Measurements from ENCODE around the gene NRIP1. TPM values are rescaled to one million over a fixed set of nuclear protein-coding genes. Genes with fewer than 3 reads are reported as not detected.

NRIP1 gene
- total RNA-seq, 1 donor from 2014 or later, result 59.1 TPM

DNA sequence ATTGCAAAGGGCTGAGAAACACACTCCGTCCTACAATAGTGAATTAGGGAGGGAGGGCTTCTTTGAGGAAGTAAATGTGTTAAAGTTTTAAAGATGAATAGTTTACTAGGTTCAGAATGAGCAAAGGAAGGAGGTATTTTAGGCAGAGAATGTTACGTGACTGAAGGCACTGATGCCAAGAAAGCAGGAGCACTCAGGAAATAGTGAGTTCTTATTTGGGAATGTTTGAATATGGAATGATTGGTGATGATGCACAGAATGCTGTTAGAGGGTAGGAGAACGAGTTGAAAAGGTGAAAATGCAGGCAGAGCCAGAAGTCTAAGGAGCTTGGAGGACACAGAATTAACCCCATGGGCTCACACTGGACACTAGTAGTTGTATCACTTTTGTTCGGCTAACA lies 108.0 kb downstream of the NRIP1 start:
- H3K4me1 ChIP-seq, result peaks cover 18% of the 10 kb centered on the region
- no peak overlapping the region for H3K4me3 ChIP-seq
- no peak overlapping the region for H3K4me3 Mint-ChIP-seq
- no peaks in the 10 kb centered on the region for H3K36me3 ChIP-seq
- no peak overlapping the region for H3K27ac Mint-ChIP-seq
- no peaks in the 10 kb centered on the region for H3F3A ChIP-seq (ENCODE audit: low read depth)
- H3K79me2 ChIP-seq (ENCODE audit: low read depth), result no peaks in the 10 kb centered on the region
- DNase-seq (ENCODE audit: low spot score), result no peak
- H3K27me3 Mint-ChIP-seq (ENCODE audit: insufficient read depth, low read depth), result no peaks in the 10 kb centered on the region
- H2AFZ ChIP-seq (replicated peaks), result no peak overlapping the region
- TF ChIP-seq, protein P1, sequence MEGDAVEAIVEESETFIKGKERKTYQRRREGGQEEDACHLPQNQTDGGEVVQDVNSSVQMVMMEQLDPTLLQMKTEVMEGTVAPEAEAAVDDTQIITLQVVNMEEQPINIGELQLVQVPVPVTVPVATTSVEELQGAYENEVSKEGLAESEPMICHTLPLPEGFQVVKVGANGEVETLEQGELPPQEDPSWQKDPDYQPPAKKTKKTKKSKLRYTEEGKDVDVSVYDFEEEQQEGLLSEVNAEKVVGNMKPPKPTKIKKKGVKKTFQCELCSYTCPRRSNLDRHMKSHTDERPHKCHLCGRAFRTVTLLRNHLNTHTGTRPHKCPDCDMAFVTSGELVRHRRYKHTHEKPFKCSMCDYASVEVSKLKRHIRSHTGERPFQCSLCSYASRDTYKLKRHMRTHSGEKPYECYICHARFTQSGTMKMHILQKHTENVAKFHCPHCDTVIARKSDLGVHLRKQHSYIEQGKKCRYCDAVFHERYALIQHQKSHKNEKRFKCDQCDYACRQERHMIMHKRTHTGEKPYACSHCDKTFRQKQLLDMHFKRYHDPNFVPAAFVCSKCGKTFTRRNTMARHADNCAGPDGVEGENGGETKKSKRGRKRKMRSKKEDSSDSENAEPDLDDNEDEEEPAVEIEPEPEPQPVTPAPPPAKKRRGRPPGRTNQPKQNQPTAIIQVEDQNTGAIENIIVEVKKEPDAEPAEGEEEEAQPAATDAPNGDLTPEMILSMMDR (IDR thresholded peaks at IDR 0.05), result no peak
- TF ChIP-seq EZH2 (IDR thresholded peaks at IDR 0.05), result no peak
- TF ChIP-seq EZH2phosphoT487 (IDR thresholded peaks at IDR 0.05), result no peak
- H3K9me3 ChIP-seq (ENCODE audit: low read depth), result no peaks in the 10 kb centered on the region
- peaks cover 6% of the 10 kb centered on the region for H3K4me1 Mint-ChIP-seq
- H3K27me3 ChIP-seq, result no peaks in the 10 kb centered on the region
- no peak overlapping the region for H3K4me2 ChIP-seq
- no peak overlapping the region for H3K27ac ChIP-seq
- no peaks in the 10 kb centered on the region for H3K36me3 Mint-ChIP-seq
- H3K9me3 Mint-ChIP-seq, result no peaks in the 10 kb centered on the region
- H4K20me1 ChIP-seq (ENCODE audit: low read depth), result no peaks in the 10 kb centered on the region
- H3K9ac ChIP-seq, result no peak overlapping the region

DNA sequence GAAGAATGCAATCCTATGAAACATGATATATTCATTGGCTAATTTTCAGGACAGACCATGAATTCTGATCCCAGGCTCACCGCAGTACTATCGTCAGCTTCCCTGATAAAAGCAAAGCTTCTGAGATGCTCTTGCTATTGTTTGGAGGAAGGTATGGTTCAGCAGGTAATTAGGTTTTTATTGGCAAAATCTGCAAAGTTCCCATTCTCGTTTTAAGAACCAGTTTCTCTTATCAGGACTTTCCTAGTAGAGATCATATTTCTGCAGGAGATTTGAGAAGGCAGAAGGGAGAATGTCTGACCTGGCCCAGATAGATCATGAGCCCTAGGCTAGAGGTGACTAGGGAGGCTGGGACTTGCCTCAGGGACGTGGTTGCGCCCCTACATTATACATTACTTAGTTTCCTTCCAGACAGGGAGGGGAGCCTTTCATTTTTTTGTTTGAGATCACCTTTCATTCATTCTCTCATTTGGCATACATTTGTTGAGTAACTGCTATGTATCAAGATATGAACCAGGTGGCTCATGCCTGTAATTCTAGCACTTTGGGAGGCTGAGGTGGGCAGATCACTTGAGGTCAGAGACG lies 108.8 kb downstream of the NRIP1 start:
- Histone ChIP-seq H3K27me3 (no peaks in the 10 kb centered on the region), H3K9ac (no peak overlapping the region), H3K36me3 (no peaks in the 10 kb centered on the region), H3K9me3 (ENCODE audit: low read depth) (no peaks in the 10 kb centered on the region), H3K4me3 (no peak overlapping the region), H3K27ac (no peak overlapping the region), H4K20me1 (ENCODE audit: low read depth) (no peaks in the 10 kb centered on the region), H3K4me1 (peaks cover 18% of the 10 kb centered on the region), H3K4me2 (no peak overlapping the region), H3K79me2 (ENCODE audit: low read depth) (no peaks in the 10 kb centered on the region), H3F3A (ENCODE audit: low read depth) (no peaks in the 10 kb centered on the region), H2AFZ (replicated peaks) (no peak overlapping the region)
- no peak overlapping the region for H3K4me3 Mint-ChIP-seq
- no peaks in the 10 kb centered on the region for H3K36me3 Mint-ChIP-seq
- H3K27me3 Mint-ChIP-seq (ENCODE audit: insufficient read depth, low read depth), result no peaks in the 10 kb centered on the region
- H3K27ac Mint-ChIP-seq, result no peak overlapping the region
- H3K4me1 Mint-ChIP-seq, result peaks cover 6% of the 10 kb centered on the region
- no peak for DNase-seq (ENCODE audit: low spot score)
- TF ChIP-seq, protein P1 (IDR thresholded peaks at IDR 0.05), result no peak
- no peak for TF ChIP-seq EZH2 (IDR thresholded peaks at IDR 0.05)
- no peak for TF ChIP-seq EZH2phosphoT487 (IDR thresholded peaks at IDR 0.05)
- no peaks in the 10 kb centered on the region for H3K9me3 Mint-ChIP-seq

DNA sequence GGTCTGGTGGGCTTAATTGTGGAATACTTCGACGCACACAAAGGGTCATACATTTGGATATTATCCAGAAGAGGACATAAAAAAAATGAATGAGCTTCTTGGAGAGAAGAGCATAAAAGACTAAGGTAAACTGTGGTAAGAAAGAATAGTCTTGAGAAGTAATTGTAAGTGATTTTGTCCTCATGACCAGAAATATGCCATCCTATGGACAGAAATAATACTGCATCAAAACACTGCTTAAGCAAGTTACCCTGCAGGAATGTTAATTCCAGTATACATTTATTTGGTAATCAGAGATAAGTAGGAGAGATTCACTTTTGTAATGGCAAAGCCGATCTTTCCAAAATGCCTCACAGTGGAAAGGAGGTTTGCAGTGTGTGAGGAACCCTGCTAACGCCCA lies 111.9 kb downstream of the NRIP1 start:
- Histone ChIP-seq H2AFZ (replicated peaks) (no peak overlapping the region), H3K4me1 (no peaks in the 10 kb centered on the region), H4K20me1 (ENCODE audit: low read depth) (no peaks in the 10 kb centered on the region), H3K4me3 (no peak overlapping the region), H3K9ac (no peak overlapping the region), H3K79me2 (ENCODE audit: low read depth) (no peaks in the 10 kb centered on the region), H3F3A (ENCODE audit: low read depth) (no peaks in the 10 kb centered on the region), H3K4me2 (no peak overlapping the region), H3K9me3 (ENCODE audit: low read depth) (no peaks in the 10 kb centered on the region), H3K36me3 (no peaks in the 10 kb centered on the region), H3K27ac (no peak overlapping the region), H3K27me3 (no peaks in the 10 kb centered on the region)
- Mint-ChIP-seq H3K9me3 (peaks cover 2% of the 10 kb centered on the region), H3K27ac (no peak overlapping the region), H3K4me3 (no peak overlapping the region), H3K27me3 (ENCODE audit: insufficient read depth, low read depth) (no peaks in the 10 kb centered on the region), H3K4me1 (no peaks in the 10 kb centered on the region), H3K36me3 (no peaks in the 10 kb centered on the region)
- no peak for DNase-seq (ENCODE audit: low spot score)
- TF ChIP-seq EZH2 (IDR thresholded peaks at IDR 0.05), result no peak
- TF ChIP-seq EZH2phosphoT487 (IDR thresholded peaks at IDR 0.05), result no peak
- TF ChIP-seq, protein P1 (IDR thresholded peaks at IDR 0.05), result no peak
